ENCODE measurements around the gene TSC1.
A peak's percentile ranks its signal among the peaks of the same experiment; 100 is the strongest.

Gene TSC1

DNA sequence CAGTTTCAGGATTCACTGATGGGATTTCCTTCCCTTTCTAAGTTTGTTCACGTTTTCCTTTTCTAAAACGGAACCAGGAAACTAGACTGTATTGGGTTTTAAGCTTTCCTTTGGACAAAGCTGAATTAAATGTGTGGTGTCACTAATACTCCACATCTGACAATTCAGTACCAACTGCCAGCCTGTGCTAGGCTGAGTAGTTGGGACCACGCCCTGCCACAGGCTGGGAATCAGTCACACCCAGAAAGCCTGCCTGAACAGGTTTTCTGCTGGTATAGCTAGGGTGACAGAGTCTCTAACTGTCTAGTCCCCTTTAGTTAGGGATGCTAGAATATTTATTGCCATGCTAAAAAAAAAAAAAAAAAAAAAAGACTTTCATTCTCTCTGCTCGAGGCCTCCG lies 50.1 kb downstream of the TSC1 start:
- no peak for DNase-seq (ENCODE audit: low read depth in 1 of 2, low spot score in 1 of 2)

DNA sequence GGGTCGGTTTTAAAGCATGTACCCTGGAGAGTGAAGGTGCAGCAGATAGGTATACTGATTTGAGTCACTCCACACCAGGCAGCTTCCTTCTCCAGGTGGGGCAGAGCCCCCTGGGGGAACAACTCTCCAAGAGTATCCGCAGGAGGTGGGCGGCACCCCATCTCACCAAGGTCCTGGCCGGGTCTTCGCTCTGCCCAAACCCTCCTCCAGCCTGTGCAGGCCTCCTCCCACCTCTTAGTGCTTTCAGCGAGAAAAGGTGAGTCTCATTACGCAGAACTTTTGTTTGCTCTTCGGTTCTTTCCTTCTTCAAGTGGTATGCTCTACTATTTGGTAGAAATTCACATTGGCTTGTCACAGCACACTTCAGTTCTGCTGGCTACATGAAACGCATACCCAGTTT lies 52.0 kb downstream of the TSC1 start:
- DNase-seq (ENCODE audit: low read depth in 1 of 2, low spot score in 1 of 2): no peak

DNA sequence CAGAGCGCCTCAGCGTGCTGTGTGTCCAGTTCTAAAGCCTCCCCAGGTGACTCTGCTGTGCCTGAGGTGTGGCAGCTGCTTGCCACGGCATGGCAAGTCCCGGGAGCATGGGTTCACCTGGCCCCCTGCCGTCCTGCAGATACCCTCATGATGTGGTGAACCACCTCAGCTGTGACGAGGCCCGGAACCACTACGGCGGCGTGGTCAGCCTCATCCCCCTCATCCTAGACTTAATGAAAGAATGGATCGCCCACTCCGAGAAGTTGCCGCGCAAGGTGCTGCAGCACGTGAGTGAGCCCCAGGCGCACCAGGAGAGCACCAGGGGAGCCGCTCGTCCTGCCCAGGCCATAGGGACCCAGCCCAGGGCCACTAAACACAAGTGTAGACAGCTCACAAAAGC lies 56.3 kb downstream of the TSC1 start:
- no peak for DNase-seq (ENCODE audit: low read depth in 1 of 2, low spot score in 1 of 2)

DNA sequence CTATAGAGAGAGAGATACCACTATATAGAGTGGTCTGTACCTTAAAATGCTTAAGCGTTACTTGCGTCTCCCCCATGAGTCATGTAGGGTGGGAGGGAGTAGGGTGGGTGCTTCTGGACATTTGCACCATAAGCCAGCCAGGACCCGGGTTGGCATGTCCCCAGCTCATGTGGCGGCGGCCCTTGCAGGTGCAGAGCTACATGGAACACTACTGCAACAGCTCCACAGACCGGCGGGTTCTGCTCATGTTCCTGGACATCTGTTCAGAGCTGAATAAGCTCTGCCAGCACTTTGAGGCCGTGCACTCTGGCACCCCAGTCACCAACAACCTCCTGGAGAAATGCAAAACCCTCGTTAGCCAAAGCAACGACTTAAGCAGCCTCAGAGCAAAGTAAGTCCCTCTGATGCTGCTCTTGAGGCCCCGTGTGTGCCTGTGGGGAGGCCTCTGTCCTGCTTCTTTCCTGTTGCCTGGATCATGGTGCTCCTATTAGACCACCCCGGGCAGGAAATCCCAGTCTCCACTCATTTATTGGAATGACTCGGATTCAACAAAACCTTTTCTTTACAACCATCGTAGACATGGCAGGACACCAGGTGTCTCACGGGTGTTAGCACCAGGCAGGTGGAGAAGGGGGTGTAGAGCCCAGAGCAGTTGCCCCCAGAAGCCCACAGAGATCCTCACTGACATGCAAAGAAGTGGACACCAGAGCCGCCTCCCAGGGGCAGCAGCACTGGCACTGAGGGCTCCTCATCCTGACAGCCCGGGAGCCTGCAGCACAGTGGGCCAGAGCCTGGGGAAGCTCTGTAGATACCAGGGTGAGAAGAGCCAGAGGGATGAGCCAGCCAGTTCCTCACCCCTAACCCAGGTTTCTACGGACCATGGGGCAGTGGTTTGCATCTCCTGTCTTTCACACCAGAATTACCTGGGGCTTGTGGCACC lies 57.0 kb downstream of the TSC1 start:
- DNase-seq (ENCODE audit: low read depth in 1 of 2, low spot score in 1 of 2): no peak

DNA sequence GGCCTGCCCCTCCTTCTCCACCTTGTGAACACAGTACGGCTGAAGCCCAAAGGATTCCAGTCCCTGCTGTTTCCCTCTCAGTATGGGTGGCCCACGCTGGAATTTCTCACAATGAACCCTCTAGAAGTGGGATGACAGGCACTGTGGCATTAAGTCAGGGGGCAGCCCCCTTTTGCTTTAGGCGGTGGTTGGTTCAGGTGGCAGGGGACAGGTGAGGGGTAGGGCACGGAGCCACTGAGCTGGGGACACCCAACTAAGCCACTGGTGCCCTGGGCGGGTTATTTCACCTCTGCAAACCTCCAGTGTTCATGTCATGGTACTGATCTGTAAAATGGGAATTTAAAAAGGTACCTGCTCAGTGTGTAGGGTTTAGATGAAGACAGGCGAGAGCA lies 58.1 kb downstream of the TSC1 start:
- no peak for DNase-seq (ENCODE audit: low read depth in 1 of 2, low spot score in 1 of 2)

DNA sequence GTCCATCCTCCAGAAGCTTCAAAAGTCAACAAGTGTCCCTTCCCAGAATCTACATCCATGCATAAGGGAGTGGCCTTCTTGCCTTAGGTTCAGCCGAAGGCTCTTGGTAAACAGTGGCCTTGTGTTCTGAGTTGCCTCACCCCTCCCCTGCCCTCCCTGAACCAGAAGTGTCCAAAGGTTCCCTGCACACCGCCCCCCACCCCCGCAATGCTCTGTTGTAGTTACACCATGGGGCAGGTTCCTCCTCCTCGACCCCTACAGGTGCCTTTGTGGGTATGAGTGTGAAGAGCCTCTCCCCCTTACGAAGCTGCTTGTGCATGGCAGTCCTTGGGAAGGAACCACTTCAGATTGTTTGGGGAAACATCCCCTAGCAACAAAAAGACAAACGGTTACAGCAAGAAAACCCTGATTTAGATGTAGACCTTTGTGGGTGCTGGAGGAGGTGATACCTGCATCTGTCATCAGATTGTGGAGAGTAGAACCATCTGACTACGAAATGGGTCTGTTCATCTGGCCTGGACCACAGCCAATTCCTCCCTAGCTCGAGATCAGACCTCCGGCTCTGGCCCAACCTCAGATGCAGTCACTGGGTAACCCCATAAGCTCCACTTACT lies 58.6 kb downstream of the TSC1 start:
- no peak for DNase-seq (ENCODE audit: low read depth in 1 of 2, low spot score in 1 of 2)

DNA sequence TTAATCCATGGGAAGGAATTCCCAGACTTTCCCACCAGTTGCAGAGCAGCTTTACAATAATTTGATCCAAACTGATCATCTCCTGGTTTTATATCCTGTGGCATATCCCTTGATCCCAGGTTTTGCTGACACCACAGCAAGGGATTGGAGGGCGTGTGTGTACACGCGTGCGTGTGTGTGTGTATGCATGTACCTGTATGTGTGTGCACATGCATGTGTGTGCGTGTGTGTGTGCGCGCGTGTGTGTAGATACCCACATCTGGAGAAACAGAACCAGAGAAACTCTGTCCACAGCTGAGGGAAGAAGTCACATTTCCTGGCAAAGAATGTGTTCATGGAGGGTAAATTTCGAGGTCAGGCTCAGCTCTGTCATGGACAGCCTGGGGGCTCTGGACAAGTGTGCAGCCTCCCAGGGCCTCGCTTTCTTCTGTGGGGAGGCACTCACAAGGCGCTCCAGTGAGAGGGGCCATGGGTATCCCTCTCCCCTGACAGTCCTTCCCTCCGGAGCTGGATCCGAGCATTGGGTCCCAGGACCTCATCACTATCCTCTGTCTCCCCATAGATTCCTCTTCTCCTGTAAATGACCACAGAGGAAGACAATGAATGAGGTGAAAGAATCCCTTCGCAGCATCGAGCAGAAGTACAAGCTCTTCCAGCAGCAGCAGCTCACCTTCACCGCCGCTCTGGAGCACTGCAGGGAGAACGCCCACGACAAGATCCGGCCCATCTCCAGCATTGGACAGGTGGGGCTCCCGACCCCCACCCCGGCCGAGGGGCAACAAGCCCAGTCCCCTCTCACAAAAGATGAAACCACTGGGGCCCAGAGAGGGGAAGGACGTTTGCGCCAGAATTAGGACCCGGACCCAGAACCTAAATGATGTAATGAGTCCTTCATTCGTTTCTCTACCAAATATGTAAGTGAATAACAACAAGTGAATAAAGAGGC lies 60.8 kb downstream of the TSC1 start:
- DNase-seq (ENCODE audit: low read depth in 1 of 2, low spot score in 1 of 2): no peak

DNA sequence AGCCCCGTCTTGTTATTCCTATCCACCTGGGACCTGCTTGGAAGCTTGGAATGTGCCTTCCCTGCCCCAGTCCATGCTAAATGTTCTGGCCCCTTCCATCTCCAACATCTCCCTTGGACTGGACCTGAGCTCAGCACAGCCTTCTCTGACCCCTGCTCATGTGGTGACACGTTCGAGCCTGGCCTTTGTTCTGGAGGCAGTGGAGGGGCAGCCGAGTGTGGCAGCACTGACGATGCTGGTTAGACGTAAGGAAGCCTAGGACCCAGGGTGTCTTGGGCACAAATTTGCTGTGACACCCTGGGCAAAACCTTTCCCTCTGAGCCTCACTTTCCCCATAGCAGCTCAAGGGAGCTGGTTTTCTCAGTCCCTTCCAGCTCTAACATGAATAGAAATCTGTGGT lies 61.8 kb downstream of the TSC1 start:
- no peak for DNase-seq (ENCODE audit: low read depth in 1 of 2, low spot score in 1 of 2)

DNA sequence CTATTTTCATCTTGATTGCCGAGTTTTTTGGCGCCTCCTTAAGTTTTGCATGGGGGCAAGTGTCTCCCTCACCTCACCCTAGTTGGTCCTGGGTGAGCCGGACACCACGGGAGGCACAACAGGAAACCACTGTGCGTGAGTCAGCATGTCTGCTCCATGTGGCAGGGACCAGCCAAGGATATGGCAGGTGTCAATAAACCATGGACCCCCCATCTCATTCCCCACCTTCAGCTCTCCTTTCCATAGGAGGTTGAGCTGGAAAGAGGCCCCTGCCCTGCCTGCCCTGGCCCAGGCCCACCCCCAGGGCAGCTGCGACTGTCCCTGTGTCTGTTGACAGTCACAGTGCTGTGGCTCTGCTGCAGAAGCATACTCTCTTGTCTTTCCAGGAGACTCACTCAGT lies 62.6 kb downstream of the TSC1 start:
- DNase-seq (ENCODE audit: low read depth in 1 of 2, low spot score in 1 of 2): no peak

DNA sequence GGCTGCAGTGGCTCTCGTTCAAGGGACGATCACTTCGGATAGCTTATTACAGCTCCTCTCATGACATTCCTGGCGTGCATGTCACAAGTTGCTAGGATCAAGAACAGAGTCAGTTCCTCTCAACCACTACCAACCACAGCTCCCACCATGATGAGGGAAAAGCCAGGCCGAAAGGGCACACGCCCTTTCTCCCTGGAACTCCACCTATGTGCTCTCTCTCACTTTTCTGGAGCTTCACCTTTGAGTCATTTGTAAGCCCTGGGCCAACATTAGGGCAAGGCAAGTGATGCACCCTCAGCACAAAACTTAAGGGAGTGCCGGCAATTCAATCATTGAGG lies 64.1 kb downstream of the TSC1 start:
- DNase-seq (ENCODE audit: low read depth in 1 of 2, low spot score in 1 of 2): no peak

DNA sequence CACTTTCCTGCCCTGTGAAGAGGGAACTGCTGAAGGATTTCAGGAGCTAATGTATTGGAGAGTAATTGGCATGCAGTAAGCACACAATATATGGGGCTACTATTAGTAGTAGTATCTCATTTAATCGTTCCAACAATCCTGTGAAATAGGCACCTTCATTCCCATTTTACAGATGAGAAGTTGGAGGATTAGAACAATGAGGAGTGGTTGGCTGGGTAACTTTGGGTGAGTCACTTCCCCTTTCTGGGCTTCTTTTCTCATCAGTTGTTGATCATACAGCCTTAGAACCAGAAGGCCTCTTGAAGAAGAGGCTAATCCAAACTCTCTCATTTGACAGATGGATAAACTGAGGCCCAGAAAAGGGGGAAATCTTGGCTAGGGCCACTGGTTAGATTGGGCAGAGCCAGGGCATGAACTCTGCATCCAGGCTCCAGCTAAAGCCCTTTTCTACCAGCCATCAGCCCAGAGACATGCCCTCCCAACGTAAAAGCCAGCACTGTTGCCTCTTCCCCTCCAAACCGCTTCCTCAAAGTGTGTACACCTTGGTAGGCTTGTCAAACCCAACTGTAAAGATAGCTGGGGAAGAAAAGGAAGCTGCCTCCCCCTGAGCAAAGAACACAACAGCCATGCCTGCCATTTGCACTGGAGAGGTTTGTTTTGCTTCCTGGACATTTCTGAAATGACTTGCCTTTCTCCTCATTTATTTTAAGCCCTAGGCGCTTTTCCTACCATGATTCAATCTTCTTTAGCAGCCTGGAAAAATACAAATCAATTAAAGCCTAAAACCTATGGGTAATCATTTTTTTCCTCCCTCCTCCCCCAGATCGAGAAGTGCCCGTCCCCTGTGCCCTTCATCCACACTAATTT lies 64.7 kb downstream of the TSC1 start:
- no peak for DNase-seq (ENCODE audit: low read depth in 1 of 2, low spot score in 1 of 2)

DNA sequence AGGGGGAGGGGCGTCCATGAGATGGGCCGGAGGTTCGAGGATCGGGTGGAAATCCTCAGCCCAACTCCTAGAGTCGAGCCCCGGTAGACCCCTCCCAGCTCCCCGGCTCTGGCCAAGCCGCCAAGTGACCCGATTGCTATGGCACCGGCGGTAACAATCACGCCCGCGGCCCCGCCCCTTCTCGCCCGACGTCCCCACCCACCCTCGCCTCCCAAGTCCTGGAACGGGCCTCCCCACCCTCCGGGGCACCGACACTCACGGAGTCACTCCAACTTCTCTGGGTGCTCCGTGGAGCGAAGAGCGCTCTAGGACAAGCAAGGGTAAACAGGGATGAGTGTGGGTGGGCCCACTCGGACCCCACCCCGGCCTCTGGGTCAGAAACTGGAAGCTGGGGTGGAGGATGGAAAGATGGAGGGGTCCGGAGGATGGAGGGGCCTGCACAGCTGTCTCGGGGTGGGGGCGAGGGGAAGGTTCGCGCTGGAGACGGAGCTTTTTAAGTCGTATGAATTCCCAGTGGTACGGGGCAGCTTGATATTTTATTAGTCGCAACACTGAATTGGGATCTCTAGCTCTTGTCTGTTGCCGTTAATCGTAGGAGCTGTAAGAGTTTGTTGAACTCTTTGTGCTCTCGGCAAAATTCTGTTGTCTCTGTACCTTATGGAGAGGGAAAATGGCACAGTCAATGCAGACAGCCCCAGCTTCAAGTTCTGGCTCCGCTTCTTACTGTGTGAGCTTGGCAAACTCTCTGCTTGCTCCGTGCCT lies 65.5 kb downstream of the TSC1 start, which contains the start of gene SPACA9:
SPACA9 (plus strand) TSS at position 204 of the 762 bp plus-strand sequence. CDS start 5,050 bp downstream, outside the sequence.
- no peak for DNase-seq (ENCODE audit: low read depth in 1 of 2, low spot score in 1 of 2)

DNA sequence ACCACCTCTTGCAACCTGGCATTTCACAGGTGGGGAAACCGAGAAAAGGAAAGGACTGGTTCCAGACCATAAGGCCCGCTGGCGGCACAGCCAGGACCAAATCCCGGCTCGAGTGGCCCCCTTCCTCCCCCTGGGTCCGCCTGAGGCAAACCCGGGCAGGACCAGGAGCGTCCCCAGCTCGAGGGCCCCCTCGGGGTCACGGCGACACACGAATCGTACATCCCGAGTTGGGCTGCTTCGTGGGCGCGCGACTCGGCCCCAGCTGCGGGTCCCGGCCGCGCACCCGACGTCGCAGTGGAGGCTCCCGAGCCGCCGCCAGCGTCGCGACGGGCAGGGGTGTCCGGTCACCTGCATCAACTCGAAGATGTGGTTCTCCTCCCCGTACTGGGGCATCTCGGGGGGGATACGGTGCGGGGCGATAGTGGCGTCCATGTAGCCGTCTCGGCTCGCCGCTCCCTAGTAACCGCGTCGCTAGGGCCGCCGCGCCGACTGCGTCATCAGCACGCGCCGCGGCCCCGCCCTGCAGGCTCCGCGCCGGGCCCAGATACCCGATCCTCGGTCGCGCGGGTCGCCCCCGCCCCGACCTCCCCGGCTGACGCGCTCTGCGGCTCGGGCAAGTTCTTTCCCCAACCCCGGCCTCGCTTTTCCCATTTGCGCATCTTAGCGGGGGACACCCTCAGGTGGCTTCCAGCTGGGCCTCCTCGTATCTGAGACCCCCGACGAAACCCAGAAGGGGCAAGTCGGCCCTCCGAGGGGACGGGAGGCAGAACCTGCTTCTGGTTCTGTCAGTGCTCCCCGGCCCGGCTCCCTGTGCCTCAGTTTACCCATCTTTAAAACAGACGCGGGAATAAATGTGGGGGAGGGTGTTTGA lies 66.4 kb downstream of the TSC1 start, which contains the start of gene AK8:
AK8 (minus strand) TSS at position 461 of the 871 bp plus-strand sequence; CDS start at position 432, 29 bp downstream.
- peak; percentile 60 to 69 for DNase-seq (ENCODE audit: low read depth in 1 of 2, low spot score in 1 of 2)

DNA sequence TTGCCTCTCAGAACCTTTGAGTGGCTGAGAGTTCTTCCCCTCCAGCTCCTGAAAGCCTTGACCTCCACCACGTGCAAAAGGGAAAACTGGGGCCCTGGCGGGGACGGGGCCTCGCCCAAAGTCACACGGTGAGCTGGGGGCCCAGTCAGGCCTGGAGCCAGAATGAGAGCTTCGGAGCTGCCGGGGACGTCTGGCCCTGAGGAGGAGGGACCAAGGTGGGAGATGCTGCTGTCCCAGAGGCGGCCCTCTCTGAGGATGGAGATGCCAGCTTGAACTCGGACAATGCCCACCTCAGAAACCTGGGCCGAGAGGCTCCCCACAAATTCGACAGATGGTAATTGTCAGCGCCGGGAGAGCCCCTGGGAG lies 67.0 kb downstream of the TSC1 start:
- no peak for DNase-seq (ENCODE audit: low read depth in 1 of 2, low spot score in 1 of 2)

DNA sequence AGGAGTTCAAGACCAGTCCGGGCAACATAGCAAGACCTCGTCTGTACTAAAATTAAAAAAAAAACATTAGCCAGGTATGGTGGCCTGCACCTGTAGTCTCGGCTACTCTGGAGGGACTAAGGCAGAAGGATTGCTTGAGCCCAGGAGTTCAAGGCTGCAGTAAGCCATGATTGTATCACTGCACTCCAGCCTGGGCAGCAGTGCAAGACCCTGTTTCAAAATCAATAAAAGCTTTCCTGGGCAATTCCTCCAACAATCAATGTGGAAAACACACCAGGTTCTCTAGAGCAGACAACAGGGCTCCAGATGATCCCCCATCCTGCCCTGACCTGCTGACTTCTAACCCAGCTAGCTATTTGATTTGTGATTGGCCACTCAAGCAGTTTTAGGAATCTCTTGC lies 67.6 kb downstream of the TSC1 start:
- DNase-seq (ENCODE audit: low read depth in 1 of 2, low spot score in 1 of 2): no peak

DNA sequence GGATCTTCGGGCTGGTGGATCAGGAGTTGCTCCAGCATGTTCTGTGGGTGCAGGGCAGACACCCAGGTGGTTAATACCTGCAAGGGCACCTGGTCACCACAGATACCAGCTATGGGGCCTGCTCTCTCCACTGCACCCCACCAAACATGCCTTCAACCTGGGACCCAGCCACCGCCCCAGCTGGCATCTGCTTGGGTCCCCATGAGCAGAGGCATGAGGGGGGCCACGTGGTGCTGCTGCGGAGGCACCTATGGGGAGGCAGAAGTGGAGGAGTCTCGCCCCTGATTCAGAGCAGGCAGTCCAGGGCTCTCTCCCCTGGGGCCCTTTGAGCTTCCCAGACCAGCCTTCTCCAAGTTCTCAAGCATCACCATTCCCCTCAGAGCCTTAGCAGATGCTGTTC lies 69.3 kb downstream of the TSC1 start:
- no peak for DNase-seq (ENCODE audit: low read depth in 1 of 2, low spot score in 1 of 2)

DNA sequence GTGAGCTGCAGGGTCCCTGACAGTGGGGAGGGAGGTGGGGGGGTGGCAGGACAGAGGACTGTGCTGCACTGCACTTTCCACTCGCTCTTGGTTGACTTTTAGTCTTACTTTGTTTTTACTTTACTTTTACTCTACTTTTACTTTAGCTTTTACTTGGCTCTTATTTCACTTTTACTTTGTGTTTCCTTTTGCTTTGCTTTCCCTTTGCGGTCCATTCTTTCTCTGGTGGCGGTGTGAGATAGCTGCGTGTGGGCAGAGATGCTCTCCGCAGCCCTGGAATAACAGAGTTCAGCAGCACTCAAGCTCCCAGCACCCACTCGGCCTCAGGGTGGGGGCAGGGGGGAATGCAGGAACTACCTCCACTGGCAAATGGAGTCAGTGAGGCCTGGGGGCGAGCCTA lies 71.0 kb downstream of the TSC1 start:
- DNase-seq (ENCODE audit: low read depth in 1 of 2, low spot score in 1 of 2): no peak

DNA sequence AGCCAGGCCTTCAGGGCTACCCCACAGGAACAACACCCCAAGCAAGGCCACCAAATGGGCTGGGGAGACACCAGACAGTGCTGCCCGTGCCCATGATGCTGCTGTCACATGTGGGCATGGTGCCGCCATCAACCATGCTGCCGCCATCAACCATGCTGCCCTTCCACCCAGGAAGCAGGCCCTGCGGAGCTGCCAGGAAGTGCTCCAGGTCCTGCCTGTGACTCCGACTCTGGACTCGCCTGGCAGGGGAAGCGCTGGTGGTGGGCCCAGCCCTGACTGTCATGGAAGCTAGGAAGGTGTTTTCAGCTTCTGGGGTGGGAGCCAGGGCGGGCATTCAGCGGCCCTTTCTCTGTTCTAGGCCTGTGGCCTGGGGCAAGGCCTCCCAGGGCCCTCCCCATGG lies 75.2 kb downstream of the TSC1 start:
- no peak for DNase-seq (ENCODE audit: low read depth in 1 of 2, low spot score in 1 of 2)

DNA sequence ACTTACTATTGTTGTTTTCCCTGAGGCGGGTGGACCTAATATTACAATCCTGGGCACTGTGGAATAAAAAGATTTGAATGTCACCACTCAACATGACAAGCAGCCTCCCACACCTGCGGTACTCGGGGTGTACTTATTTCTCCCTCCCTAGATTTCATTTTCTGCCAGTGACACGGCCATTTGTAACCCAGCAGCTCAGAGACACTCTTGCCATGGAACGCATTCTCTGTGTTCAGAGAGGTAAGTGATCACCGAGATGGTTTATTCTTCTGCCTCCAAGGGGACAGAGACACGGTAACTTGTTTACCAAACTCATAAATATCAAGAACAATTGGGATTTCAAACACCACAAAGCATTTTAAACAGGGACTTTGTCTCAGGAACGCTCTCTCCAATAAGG lies 77.5 kb downstream of the TSC1 start:
- DNase-seq (ENCODE audit: low read depth in 1 of 2, low spot score in 1 of 2): no peak
